Endothelial cell of umbilical vein (primary cell): ENCODE data around the gene USE1. TPM values are rescaled to one million over a fixed set of nuclear protein-coding genes. Genes with fewer than 3 reads are reported as not detected.

ENCODE experiments used
- BruUV-seq: library from RNA; stranded (reverse); fragments of 400-500 nt; replicated peaks from 2 replicates; lab custom pipeline; 2021; lab: Mats Ljungman, UMichigan
- CTCF ChIA-PET: fragments of 300-600, 350-600 bp; sonication (Branson Sonifier 250); formaldehyde crosslinking; loops from one replicate; lab custom pipeline; 2021; ENCODE audit warnings: antibody characterized with exemption, inconsistent platforms; lab: Charles Lee
- POLR2A ChIA-PET: fragments of 300-600, 350-600 bp; sonication (Branson Sonifier 250); formaldehyde crosslinking; loops from one replicate; lab custom pipeline; 2021; ENCODE audit warnings: antibody characterized with exemption, inconsistent platforms; lab: Charles Lee
- DNase-seq: peaks from one replicate; pipeline ENCODE4 v3.0.0-alpha.2; 2011; ENCODE audit warnings: low read depth, low spot score
- FAIRE-seq: peaks from 2 replicates; lab custom pipeline; 2011; peaks lifted over from hg19 to GRCh38; lab: Jason Lieb, UNC
- H2AFZ ChIP-seq: 2 replicates; pipeline ENCODE4 v1.6.0; 2012; ENCODE audit warnings: low read depth, low read length, control low read depth, inconsistent platforms
- H3K27ac ChIP-seq: 2 replicates; pipeline ENCODE4 v1.5.1; 2011; ENCODE audit warnings: low read depth, mild to moderate bottlenecking, control low read depth, low read length, moderate library complexity; ENCODE audit not compliant: insufficient read depth
- H3K27me3 ChIP-seq, 2 experiments: 2 replicates each; pipeline versions ENCODE4 v1.6.0 to v1.6.1; 2011; ENCODE audit warnings: low read length in 2 of 2, mixed read lengths in 1 of 2; ENCODE audit not compliant: control insufficient read depth in 2 of 2, insufficient read depth in 2 of 2
- H3K36me3 ChIP-seq, 2 experiments: 2 replicates in 1 of 2; 3 replicates in 1 of 2; pipeline ENCODE4 v1.5.1; 2011; ENCODE audit warnings: low read length in 2 of 2, mild to moderate bottlenecking in 1 of 2, moderate library complexity in 1 of 2; ENCODE audit not compliant: control insufficient read depth in 2 of 2, insufficient read depth in 2 of 2; ENCODE audit errors: extremely low read depth in 1 of 2
- H3K4me1 ChIP-seq: 3 replicates; pipeline ENCODE4 v1.5.1; 2011; ENCODE audit warnings: mild to moderate bottlenecking, low read length; ENCODE audit not compliant: control insufficient read depth, insufficient read depth; ENCODE audit errors: extremely low read depth
- H3K4me2 ChIP-seq: 2 replicates; pipeline ENCODE4 v1.6.1; 2011; ENCODE audit warnings: low read length, control low read depth, mixed read lengths; ENCODE audit not compliant: insufficient read depth
- H3K4me3 ChIP-seq, 3 experiments: fragments of 200-600 bp in 1 of 3; sonication (generic), shearing (Covaris generic) in 1 of 3; replicated peaks in 1 of 3; 2 replicates each; pipeline ENCODE4 v1.5.1; 2011 to 2016; ENCODE audit warnings: control low read depth in 3 of 3, low read length in 3 of 3, mild to moderate bottlenecking in 2 of 3, inconsistent platforms in 1 of 3, low read depth in 1 of 3, moderate library complexity in 1 of 3; ENCODE audit not compliant: insufficient read depth in 1 of 3
- H3K79me2 ChIP-seq: 2 replicates; pipeline ENCODE4 v1.6.0; 2012; ENCODE audit warnings: low read length, inconsistent platforms; ENCODE audit not compliant: control insufficient read depth, insufficient read depth
- H3K9ac ChIP-seq: replicated peaks from 2 replicates; pipeline ENCODE3; 2011; ENCODE audit warnings: low read length, control low read depth; ENCODE audit not compliant: insufficient read depth; ENCODE audit errors: extremely low read depth
- H3K9me1 ChIP-seq: replicated peaks from 3 replicates; pipeline ENCODE4 v1.6.0; 2011; ENCODE audit warnings: mild to moderate bottlenecking, low read length; ENCODE audit not compliant: control insufficient read depth, insufficient read depth; ENCODE audit errors: extremely low read depth
- H3K9me3 ChIP-seq: replicated peaks from 2 replicates; pipeline ENCODE4 v1.5.1; 2012; ENCODE audit warnings: low read length, inconsistent platforms; ENCODE audit not compliant: control insufficient read depth, insufficient read depth
- H4K20me1 ChIP-seq: replicated peaks from 2 replicates; pipeline ENCODE3; 2011; ENCODE audit warnings: mild to moderate bottlenecking, low read length; ENCODE audit not compliant: control insufficient read depth, insufficient read depth; ENCODE audit errors: extremely low read depth
- EZH2 ChIP-seq: IDR thresholded peaks from 2 replicates; pipeline ENCODE4 v1.6.1; 2012; ENCODE audit warnings: borderline replicate concordance, low read depth, mild to moderate bottlenecking, moderate library complexity, low read length, inconsistent platforms; ENCODE audit not compliant: severe bottlenecking
- FOS ChIP-seq: IDR thresholded peaks from 2 replicates; pipeline ENCODE4 v1.6.1; 2011; ENCODE audit warnings: mild to moderate bottlenecking, low read length, moderate library complexity, borderline replicate concordance; ENCODE audit not compliant: insufficient read depth
- GATA2 ChIP-seq: IDR thresholded peaks from 2 replicates; pipeline ENCODE4 v1.7.0; 2011; ENCODE audit warnings: low read depth, mild to moderate bottlenecking, moderate library complexity, mixed read lengths, low read length; ENCODE audit not compliant: insufficient read length, insufficient read depth
- JUN ChIP-seq: IDR thresholded peaks from 2 replicates; pipeline ENCODE4 v1.6.1; 2011; ENCODE audit warnings: borderline replicate concordance, low read depth; ENCODE audit not compliant: insufficient read length, insufficient read depth
- MYC ChIP-seq: IDR thresholded peaks from one replicate; pipeline ENCODE4 v1.6.1; 2011; ENCODE audit warnings: mild to moderate bottlenecking, low read depth, low read length
- POLR2A ChIP-seq: IDR thresholded peaks from 2 replicates; pipeline ENCODE4 v1.6.1; 2012; ENCODE audit warnings: low read depth, mild to moderate bottlenecking, control low read depth, low read length
- POLR2AphosphoS5 ChIP-seq: IDR thresholded peaks from 2 replicates; pipeline ENCODE4 v1.6.1; 2012; ENCODE audit warnings: low read depth, mild to moderate bottlenecking, control low read depth, low read length, moderate library complexity; ENCODE audit not compliant: insufficient read depth
- dilution Hi-C: fragments of 300-500 bp; cut with MboI; formaldehyde crosslinking; loops from one replicate; pipeline ENCODE4 v1.15.0; 2019; ENCODE audit warnings: low sequenced_read_pairs; ENCODE audit not compliant: extremely low pct_ligation_motif_present
- intact Hi-C: fragments of 100-400 bp; cut with micrococcal nuclease; formaldehyde crosslinking; loops from one replicate; pipeline ENCODE4 v1.10.0; 2022
- polyA plus RNA-seq, 4 experiments: library from polyadenylated mRNA; depleted of rRNA in 3 of 4; stranded (reverse) in 3 of 4; unstranded in 1 of 4; fragments of >200 nt; gene quantifications; 2 replicates each; pipeline versions ENCODE4 v1.2.1 to v1.2.3, GENCODE V29; 2011 to 2012; ENCODE audit warnings: missing spikeins in 1 of 4
- total RNA-seq: library from RNA; stranded (reverse); gene quantifications from 2 replicates; pipeline ENCODE4 v1.2.3, GENCODE V29; 2021
- TF ChIP-seq, protein P1 (sequence below): IDR thresholded peaks from 2 replicates; pipeline ENCODE4 v1.6.1; 2011; ENCODE audit not compliant: insufficient read depth, insufficient read length
- TF ChIP-seq, protein P2 (sequence below), 2 donors: IDR thresholded peaks; 1 replicate in 1 of 2; 2 replicates in 1 of 2; pipeline ENCODE4 v1.5.1; 2011; ENCODE audit warnings: low read length in 2 of 2, mild to moderate bottlenecking in 2 of 2, moderate library complexity in 2 of 2, control low read depth in 1 of 2, inconsistent platforms in 1 of 2, low read depth in 1 of 2; ENCODE audit not compliant: insufficient read depth in 1 of 2; ENCODE audit errors: extremely low read depth in 1 of 2

The USE1 gene
- total and polyA plus RNA-seq, 2 donors (not counting 3 experiments of a cell fraction or from before 2014, with no cell fraction given): 21.3 to 27.6 TPM

DNA sequence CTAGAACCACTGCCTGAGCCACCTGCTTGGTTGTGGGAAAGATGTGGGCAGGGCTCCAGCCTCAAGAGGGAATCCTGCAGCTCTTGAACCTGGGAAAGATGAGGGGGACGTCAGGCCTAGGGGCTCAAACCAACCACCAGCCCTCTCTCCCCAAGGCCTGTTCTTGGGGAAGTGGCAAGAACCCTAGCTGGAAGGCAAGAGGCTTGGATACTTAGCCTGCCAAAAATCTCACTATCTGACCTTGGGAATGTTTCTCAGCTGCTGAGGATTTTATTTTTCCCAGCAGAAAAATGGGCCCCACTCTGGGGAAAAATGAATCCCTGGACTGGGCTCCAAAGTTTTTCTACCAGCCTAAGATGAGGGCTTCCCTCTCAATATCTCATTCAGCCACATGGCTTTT, 44.8 kb downstream of the USE1 start:
- FAIRE-seq: no peak
- H3K27ac ChIP-seq: no peak overlapping the region
- no peaks in the 10 kb centered on the region for H3K9me3 ChIP-seq
- H3K79me2 ChIP-seq: no peaks in the 10 kb centered on the region
- no peak for DNase-seq
- no peak overlapping the region for H3K9ac ChIP-seq
- H3K4me1 ChIP-seq: peaks cover 11% of the 10 kb centered on the region
- ChIA-PET POLR2A (no interaction called here), CTCF (interaction anchor here (0.6 to 3.1 kb wide), 12 partner anchors 10 to 191 kb away, joined by 3 to 28 read pairs (median 4); partner anchors contain the start of gene ANKLE1)
- no peak overlapping the region for H2AFZ ChIP-seq
- TF ChIP-seq FOS: no peak
- TF ChIP-seq POLR2AphosphoS5: no peak
- TF ChIP-seq GATA2: no peak
- TF ChIP-seq EZH2: no peak
- no peak for TF ChIP-seq JUN
- no peak for TF ChIP-seq MYC
- TF ChIP-seq, protein P1, sequence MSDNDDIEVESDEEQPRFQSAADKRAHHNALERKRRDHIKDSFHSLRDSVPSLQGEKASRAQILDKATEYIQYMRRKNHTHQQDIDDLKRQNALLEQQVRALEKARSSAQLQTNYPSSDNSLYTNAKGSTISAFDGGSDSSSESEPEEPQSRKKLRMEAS: no peak
- TF ChIP-seq POLR2A: no peak
- TF ChIP-seq, protein P2, sequence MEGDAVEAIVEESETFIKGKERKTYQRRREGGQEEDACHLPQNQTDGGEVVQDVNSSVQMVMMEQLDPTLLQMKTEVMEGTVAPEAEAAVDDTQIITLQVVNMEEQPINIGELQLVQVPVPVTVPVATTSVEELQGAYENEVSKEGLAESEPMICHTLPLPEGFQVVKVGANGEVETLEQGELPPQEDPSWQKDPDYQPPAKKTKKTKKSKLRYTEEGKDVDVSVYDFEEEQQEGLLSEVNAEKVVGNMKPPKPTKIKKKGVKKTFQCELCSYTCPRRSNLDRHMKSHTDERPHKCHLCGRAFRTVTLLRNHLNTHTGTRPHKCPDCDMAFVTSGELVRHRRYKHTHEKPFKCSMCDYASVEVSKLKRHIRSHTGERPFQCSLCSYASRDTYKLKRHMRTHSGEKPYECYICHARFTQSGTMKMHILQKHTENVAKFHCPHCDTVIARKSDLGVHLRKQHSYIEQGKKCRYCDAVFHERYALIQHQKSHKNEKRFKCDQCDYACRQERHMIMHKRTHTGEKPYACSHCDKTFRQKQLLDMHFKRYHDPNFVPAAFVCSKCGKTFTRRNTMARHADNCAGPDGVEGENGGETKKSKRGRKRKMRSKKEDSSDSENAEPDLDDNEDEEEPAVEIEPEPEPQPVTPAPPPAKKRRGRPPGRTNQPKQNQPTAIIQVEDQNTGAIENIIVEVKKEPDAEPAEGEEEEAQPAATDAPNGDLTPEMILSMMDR (IDR thresholded peaks at IDR 0.05; ENCODE audit: extremely low read depth in 1 of 2, insufficient read depth in 1 of 2, low read depth in 1 of 2, low read length in 2 of 2): no peak
- no peaks in the 10 kb centered on the region for H4K20me1 ChIP-seq
- no peaks in the 10 kb centered on the region for H3K27me3 ChIP-seq
- dilution Hi-C loops: no loop called here
- no peak overlapping the region for H3K4me3 ChIP-seq
- intact Hi-C loops: no loop called here
- peaks cover 0 to 23% of the 10 kb centered on the region in 2 experiments for H3K36me3 ChIP-seq
- H3K4me2 ChIP-seq: no peak overlapping the region
- no TSS peak for BruUV-seq
- no peaks in the 10 kb centered on the region for H3K9me1 ChIP-seq
